Suprapubic skin (tissue), 3 donors: Measurements from ENCODE around the gene EEPD1.

Experiments
- EP300 ChIP-seq: sonication (generic); formaldehyde crosslinking; IDR thresholded peaks from one replicate; pipeline ENCODE4 v1.6.1; 2017; ENCODE audit warnings: antibody characterized with exemption
- POLR2A ChIP-seq, 2 donors: fragments of 450-650 bp; IDR thresholded peaks; one replicate each; pipeline ENCODE4 v1.6.1; 2017; ENCODE audit warnings: antibody characterized with exemption in 2 of 2, mild to moderate bottlenecking in 2 of 2, moderate library complexity in 2 of 2
- TF ChIP-seq, protein P1 (sequence below), 2 donors: fragments of 200-600 bp in 1 of 2; fragments of 450-650 bp in 1 of 2; sonication (generic) in 1 of 2; IDR thresholded peaks; one replicate each; pipeline ENCODE4 v1.5.1; 2016 to 2019; ENCODE audit warnings: antibody characterized with exemption in 2 of 2, mild to moderate bottlenecking in 1 of 2, moderate library complexity in 1 of 2

DNA sequence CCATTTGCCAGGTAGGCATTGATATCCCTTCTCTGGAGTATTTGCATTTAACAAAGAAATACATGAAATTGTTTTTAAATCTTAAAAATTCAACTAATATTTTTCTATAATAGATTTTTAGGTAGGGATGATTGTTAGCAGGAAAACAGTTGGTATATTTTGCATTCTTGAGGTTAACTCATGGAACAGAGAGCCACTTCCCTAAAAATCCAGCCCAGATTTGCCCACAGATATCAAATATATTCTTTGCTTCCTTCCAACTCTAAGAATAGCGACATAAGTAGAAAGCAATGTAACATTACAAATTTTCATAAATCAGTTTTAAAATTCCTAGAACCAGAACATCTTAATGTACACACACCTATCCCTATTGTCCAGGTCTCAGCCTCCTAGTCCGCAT lies 191.6 kb downstream of the EEPD1 start:
- TF ChIP-seq, protein P1, sequence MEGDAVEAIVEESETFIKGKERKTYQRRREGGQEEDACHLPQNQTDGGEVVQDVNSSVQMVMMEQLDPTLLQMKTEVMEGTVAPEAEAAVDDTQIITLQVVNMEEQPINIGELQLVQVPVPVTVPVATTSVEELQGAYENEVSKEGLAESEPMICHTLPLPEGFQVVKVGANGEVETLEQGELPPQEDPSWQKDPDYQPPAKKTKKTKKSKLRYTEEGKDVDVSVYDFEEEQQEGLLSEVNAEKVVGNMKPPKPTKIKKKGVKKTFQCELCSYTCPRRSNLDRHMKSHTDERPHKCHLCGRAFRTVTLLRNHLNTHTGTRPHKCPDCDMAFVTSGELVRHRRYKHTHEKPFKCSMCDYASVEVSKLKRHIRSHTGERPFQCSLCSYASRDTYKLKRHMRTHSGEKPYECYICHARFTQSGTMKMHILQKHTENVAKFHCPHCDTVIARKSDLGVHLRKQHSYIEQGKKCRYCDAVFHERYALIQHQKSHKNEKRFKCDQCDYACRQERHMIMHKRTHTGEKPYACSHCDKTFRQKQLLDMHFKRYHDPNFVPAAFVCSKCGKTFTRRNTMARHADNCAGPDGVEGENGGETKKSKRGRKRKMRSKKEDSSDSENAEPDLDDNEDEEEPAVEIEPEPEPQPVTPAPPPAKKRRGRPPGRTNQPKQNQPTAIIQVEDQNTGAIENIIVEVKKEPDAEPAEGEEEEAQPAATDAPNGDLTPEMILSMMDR (IDR thresholded peaks at IDR 0.05) = no peak
- TF ChIP-seq POLR2A (IDR thresholded peaks at IDR 0.05) (no peak), EP300 (no peak)
